ENCODE data around the gene GMNC.

- TF ChIP-seq CTCF (conservative IDR thresholded peaks at IDR 0.05; ENCODE audit: low read length) (no peak), EZH2phosphoT487 (IDR thresholded peaks at IDR 0.05; ENCODE audit: borderline replicate concordance, low read depth, low read length) (no peak)
Measured at GRCh38 chr3:190870127-190870526, 7.6 kb upstream of the GMNC start.
